ENCODE results near the gene ABHD14A. TPM values are rescaled to one million over a fixed set of nuclear protein-coding genes. Genes with fewer than 3 reads are reported as not detected.

The ABHD14A gene
- total RNA-seq, 6 experiments from 2014 or later, result 10.5 to 13.2 (median 11.0) TPM

DNA sequence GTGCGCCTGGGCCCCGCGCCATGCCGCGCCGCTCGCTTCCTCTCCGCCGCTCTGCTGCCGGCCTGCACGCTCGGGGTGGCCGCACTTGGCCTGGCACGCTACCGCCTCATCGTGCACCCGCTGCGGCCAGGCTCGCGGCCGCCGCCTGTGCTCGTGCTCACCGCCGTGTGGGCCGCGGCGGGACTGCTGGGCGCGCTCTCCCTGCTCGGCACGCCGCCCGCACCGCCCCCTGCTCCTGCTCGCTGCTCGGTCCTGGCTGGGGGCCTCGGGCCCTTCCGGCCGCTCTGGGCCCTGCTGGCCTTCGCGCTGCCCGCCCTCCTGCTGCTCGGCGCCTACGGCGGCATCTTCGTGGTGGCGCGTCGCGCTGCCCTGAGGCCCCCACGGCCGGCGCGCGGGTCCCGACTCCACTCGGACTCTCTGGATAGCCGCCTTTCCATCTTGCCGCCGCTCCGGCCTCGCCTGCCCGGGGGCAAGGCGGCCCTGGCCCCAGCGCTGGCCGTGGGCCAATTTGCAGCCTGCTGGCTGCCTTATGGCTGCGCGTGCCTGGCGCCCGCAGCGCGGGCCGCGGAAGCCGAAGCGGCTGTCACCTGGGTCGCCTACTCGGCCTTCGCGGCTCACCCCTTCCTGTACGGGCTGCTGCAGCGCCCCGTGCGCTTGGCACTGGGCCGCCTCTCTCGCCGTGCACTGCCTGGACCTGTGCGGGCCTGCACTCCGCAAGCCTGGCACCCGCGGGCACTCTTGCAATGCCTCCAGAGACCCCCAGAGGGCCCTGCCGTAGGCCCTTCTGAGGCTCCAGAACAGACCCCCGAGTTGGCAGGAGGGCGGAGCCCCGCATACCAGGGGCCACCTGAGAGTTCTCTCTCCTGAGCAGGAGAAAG, 18.7 kb upstream of the ABHD14A start:
- no peaks in the 10 kb centered on the region; the same call in none of the 2 replicates for H3K27me3 Mint-ChIP-seq (ENCODE audit: insufficient read depth)
- H3K27ac Mint-ChIP-seq, result no peak overlapping the region
- H3K4me1 Mint-ChIP-seq (ENCODE audit: low read depth), result peaks cover 20% of the 10 kb centered on the region
- H3K9me3 Mint-ChIP-seq, result no peaks in the 10 kb centered on the region
- TF ChIP-seq, protein P1, sequence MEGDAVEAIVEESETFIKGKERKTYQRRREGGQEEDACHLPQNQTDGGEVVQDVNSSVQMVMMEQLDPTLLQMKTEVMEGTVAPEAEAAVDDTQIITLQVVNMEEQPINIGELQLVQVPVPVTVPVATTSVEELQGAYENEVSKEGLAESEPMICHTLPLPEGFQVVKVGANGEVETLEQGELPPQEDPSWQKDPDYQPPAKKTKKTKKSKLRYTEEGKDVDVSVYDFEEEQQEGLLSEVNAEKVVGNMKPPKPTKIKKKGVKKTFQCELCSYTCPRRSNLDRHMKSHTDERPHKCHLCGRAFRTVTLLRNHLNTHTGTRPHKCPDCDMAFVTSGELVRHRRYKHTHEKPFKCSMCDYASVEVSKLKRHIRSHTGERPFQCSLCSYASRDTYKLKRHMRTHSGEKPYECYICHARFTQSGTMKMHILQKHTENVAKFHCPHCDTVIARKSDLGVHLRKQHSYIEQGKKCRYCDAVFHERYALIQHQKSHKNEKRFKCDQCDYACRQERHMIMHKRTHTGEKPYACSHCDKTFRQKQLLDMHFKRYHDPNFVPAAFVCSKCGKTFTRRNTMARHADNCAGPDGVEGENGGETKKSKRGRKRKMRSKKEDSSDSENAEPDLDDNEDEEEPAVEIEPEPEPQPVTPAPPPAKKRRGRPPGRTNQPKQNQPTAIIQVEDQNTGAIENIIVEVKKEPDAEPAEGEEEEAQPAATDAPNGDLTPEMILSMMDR (IDR thresholded peaks at IDR 0.05), result peak; percentile 61
- no peak for DNase-seq
- H3K36me3 Mint-ChIP-seq (ENCODE audit: low read depth), result peaks cover 5% of the 10 kb centered on the region; the same call in 1 of the 2 replicates
- no peak overlapping the region for H3K4me3 Mint-ChIP-seq

DNA sequence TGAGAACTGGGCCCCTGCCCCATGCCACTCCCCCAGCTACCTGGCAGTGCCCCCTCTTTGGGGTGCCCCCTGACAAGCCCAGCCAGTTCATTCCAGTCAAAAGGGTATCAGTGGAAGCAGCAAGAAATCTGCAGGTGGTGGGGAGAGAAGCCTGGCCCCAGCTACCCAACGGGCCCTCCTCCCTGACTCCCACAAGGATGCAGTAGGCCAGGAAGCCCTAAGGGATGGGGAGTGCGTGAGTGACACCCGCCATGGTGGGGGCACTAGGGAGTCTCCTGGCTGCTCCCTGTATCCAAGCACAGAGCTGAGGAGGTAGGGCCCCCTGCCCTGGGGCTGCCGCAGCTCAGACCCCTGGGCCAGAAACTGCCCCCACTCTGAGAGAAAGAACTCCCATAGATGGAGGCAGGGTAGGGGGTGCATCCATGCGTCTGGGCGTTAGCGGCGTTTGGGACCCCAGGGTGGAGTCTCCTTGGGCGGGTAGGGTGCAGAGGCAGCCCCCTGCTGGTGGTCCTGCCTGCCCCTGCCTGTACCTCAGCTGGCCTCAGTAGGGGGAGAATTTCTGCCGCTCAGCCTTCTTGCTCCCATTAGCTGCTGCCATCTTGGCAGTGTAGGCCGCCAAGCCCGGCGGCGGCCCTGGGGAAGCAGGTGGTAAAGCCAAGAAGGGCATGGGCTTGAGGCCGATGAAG, 17.2 kb upstream of the ABHD14A start:
- Mint-ChIP-seq H3K4me1 (ENCODE audit: low read depth) (peaks cover 16% of the 10 kb centered on the region), H3K4me3 (no peak overlapping the region), H3K9me3 (no peaks in the 10 kb centered on the region), H3K36me3 (ENCODE audit: low read depth) (peaks cover 5% of the 10 kb centered on the region; the same call in 1 of the 2 replicates), H3K27ac (no peak overlapping the region), H3K27me3 (ENCODE audit: insufficient read depth) (no peaks in the 10 kb centered on the region; the same call in none of the 2 replicates)
- DNase-seq, result no peak
- TF ChIP-seq, protein P1 (IDR thresholded peaks at IDR 0.05), result peak; percentile 45

DNA sequence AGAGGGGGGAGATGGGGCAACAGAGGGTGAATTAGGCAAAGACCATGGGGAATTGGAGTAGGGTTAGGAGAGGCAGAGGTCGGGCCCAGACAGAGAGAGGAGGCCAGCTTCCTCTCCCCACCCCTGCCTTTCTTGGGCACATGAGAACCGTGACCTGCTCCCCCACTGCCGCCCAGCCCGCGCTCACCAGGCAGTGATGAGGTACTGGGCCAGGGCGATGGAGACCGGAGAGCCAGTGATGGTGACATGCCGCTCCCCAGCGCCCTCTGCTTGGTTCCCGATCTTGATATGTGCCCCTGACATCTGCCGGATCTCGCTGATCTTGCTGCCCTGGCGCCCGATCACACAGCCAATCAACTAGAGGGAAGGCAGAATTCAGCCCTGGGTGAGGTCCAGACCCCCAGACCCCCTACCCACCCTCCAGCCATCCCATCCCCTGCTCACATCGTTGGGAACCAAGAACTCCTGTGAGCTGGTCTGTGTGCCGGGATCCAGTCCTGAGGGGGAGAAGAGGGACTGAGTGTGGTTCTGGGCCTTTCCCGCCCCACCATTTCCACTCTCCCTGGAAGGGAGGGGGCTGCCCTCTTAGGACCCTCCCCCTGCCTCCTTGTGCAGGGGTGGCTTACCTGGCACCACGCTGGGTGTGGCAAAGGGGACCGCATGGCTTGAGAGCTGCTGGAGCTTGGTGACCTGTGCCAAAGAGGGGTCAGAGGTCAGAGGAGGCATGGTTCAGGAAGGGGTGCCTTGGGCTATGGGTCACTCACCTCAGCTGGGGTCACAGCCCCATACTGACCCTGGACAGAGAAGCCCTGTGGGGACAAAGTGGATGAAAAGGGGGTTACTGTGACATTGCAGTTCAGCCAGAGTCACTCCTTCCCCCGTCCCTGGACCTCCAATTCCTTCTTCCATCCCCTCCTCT, 16.0 kb upstream of the ABHD14A start:
- Mint-ChIP-seq H3K27me3 (ENCODE audit: insufficient read depth) (no peaks in the 10 kb centered on the region; the same call in none of the 2 replicates), H3K4me3 (no peak overlapping the region), H3K4me1 (ENCODE audit: low read depth) (peaks cover 10% of the 10 kb centered on the region), H3K36me3 (ENCODE audit: low read depth) (peaks cover 5% of the 10 kb centered on the region; the same call in 1 of the 2 replicates), H3K27ac (no peak overlapping the region), H3K9me3 (no peaks in the 10 kb centered on the region)
- TF ChIP-seq, protein P1 (IDR thresholded peaks at IDR 0.05), result no peak
- no peak for DNase-seq

DNA sequence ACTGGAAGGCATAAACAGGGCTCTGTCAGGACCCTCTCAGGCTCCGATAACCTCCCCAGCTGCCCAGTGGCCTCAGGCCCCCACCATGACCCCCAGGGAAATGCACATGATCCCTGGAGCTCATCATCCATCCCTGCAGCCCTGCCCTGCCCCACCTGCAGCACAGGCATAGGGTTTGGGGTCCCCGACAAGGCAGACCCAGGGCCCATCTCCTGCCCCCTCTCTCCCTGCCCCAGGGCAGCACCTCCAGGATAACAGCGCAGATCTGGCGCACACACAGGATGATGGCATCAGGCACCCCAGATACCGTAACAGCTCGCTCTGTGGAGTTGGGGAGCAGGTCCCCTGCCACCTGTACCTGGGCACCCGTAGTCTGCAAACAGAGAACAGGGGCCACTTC, 15.2 kb upstream of the ABHD14A start:
- Mint-ChIP-seq H3K9me3 (no peaks in the 10 kb centered on the region), H3K27ac (no peak overlapping the region), H3K36me3 (ENCODE audit: low read depth) (peaks cover 5% of the 10 kb centered on the region; the same call in 1 of the 2 replicates), H3K27me3 (ENCODE audit: insufficient read depth) (no peaks in the 10 kb centered on the region; the same call in none of the 2 replicates), H3K4me3 (no peak overlapping the region), H3K4me1 (ENCODE audit: low read depth) (peaks cover 8% of the 10 kb centered on the region)
- TF ChIP-seq, protein P1 (IDR thresholded peaks at IDR 0.05), result no peak
- DNase-seq, result no peak

DNA sequence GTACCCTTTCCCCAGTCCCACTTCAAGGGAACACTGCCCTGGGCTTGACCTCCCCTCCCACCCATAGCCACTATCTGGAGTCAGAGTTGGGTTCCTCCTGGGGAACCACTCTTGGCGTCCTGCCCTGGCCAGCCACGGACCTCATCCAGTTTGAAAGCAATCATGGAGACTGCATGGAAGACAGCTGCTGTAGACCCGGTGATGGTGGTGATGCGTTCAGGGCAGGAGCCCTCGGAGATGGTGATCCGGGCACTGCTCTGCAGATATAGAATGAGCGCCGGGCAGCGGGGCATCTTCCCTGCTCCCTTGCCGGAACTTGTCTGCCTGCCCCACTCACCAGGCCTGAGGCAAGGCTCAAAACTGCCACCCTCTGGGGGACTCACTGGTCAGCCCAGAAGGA, 14.5 kb upstream of the ABHD14A start:
- no peaks in the 10 kb centered on the region for H3K9me3 Mint-ChIP-seq
- DNase-seq, result no peak
- peaks cover 5% of the 10 kb centered on the region; the same call in 1 of the 2 replicates for H3K36me3 Mint-ChIP-seq (ENCODE audit: low read depth)
- no peak overlapping the region for H3K4me3 Mint-ChIP-seq
- H3K4me1 Mint-ChIP-seq (ENCODE audit: low read depth), result peaks cover 16% of the 10 kb centered on the region
- H3K27me3 Mint-ChIP-seq (ENCODE audit: insufficient read depth), result no peaks in the 10 kb centered on the region; the same call in 1 of the 2 replicates
- TF ChIP-seq, protein P1 (IDR thresholded peaks at IDR 0.05), result no peak
- no peak overlapping the region for H3K27ac Mint-ChIP-seq

Measured in HFFc6 (cell line).